DND-41 (cell line): ENCODE measurements around the gene CH25H.

Experiments
- ATAC-seq: fragments of 200-7000 bp; cut with Tn5 transposase; 3 replicates; pipeline ENCODE4 v1.9.1; 2021; ENCODE audit warnings: low read depth; ENCODE audit not compliant: insufficient read depth
- DNase-seq: peaks from one replicate; pipeline ENCODE4 v3.0.0-alpha.2; 2020
- H2AFZ ChIP-seq: 2 replicates; pipeline ENCODE4 v1.6.0; 2012; ENCODE audit warnings: low read depth, low read length
- H3K27ac ChIP-seq: 2 replicates; pipeline ENCODE4 v1.5.1; 2012; ENCODE audit warnings: low read length, inconsistent platforms
- H3K27me3 ChIP-seq: fragments of 200-600 bp; sonication (generic); 2 replicates; pipeline ENCODE4 v1.6.0; 2012; ENCODE audit warnings: low read length, mild to moderate bottlenecking, inconsistent platforms; ENCODE audit not compliant: insufficient read depth, poor library complexity
- H3K36me3 ChIP-seq: 2 replicates; pipeline ENCODE4 v1.5.1; 2012; ENCODE audit warnings: low read length, inconsistent platforms; ENCODE audit not compliant: insufficient read depth
- H3K4me1 ChIP-seq: 2 replicates; pipeline ENCODE4 v1.5.1; 2012; ENCODE audit warnings: mild to moderate bottlenecking, low read length; ENCODE audit not compliant: insufficient read depth
- H3K4me2 ChIP-seq: 2 replicates; pipeline ENCODE4 v1.6.0; 2012; ENCODE audit warnings: mild to moderate bottlenecking, moderate library complexity, low read length, inconsistent platforms; ENCODE audit not compliant: insufficient read depth
- H3K4me3 ChIP-seq, 2 experiments: fragments of 200-600 bp in 1 of 2; shearing (Covaris generic) in 1 of 2; 2 replicates each; pipeline ENCODE4 v1.5.1; 2012 to 2016; ENCODE audit warnings: inconsistent platforms in 2 of 2, low read length in 2 of 2, mild to moderate bottlenecking in 2 of 2, low read depth in 1 of 2, moderate library complexity in 1 of 2
- H3K79me2 ChIP-seq: 2 replicates; pipeline ENCODE4 v1.6.0; 2012; ENCODE audit warnings: low read length, inconsistent platforms; ENCODE audit not compliant: insufficient read depth
- H3K9ac ChIP-seq: 2 replicates; pipeline ENCODE4 v1.6.0; 2012; ENCODE audit warnings: low read depth, mild to moderate bottlenecking, inconsistent platforms, low read length, moderate library complexity
- H3K9me3 ChIP-seq: 2 replicates; pipeline ENCODE4 v1.5.1; 2012; ENCODE audit warnings: low read length, moderate library complexity, mild to moderate bottlenecking, inconsistent platforms; ENCODE audit not compliant: insufficient read depth, severe bottlenecking
- H4K20me1 ChIP-seq: 2 replicates; pipeline ENCODE4 v1.6.0; 2012; ENCODE audit warnings: low read length; ENCODE audit not compliant: insufficient read depth
- CTCF ChIP-seq: IDR thresholded peaks from 2 replicates; pipeline ENCODE4 v1.5.1; 2012; ENCODE audit warnings: borderline replicate concordance, low read length, moderate library complexity, mild to moderate bottlenecking; ENCODE audit not compliant: poor library complexity, severe bottlenecking; ENCODE audit errors: extremely low read depth
- EZH2 ChIP-seq: IDR thresholded peaks from 3 replicates; pipeline ENCODE4 v1.6.1; 2012; ENCODE audit warnings: borderline replicate concordance, low read depth, mild to moderate bottlenecking, moderate library complexity, low read length, inconsistent platforms; ENCODE audit not compliant: severe bottlenecking

CH25H gene

DNA sequence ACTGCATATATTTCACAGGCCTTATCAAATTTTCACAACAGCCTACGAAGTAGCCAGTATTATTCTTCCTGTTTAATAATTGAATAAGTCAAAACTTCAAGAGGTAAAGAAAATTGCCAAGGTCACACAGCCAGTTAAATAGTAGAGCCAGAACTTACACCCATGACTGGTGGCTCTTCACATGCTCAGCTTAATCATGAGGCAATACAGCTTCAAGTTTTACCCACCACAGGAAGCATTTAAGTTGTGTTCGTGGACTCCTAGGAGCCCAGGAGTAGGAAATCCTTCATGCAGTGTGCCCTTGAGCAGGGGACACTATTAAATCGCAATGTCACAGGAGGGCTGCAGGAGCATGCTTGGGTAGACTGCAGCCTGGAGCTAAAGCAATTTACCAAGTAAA lies 33.4 kb upstream of the CH25H start:
- Histone ChIP-seq H3K9ac (no peak overlapping the region), H3K27ac (no peak overlapping the region), H3K9me3 (no peaks in the 10 kb centered on the region), H3K27me3 (no peaks in the 10 kb centered on the region), H3K4me1 (no peaks in the 10 kb centered on the region), H4K20me1 (no peaks in the 10 kb centered on the region), H2AFZ (no peak overlapping the region), H3K4me2 (no peak overlapping the region), H3K36me3 (peaks cover 7% of the 10 kb centered on the region; the same call in 1 of the 2 replicates), H3K4me3 (no peak overlapping the region), H3K79me2 (no peaks in the 10 kb centered on the region)
- ATAC-seq (no peak), DNase-seq (no peak)
- TF ChIP-seq EZH2 (no peak), CTCF (no peak)

DNA sequence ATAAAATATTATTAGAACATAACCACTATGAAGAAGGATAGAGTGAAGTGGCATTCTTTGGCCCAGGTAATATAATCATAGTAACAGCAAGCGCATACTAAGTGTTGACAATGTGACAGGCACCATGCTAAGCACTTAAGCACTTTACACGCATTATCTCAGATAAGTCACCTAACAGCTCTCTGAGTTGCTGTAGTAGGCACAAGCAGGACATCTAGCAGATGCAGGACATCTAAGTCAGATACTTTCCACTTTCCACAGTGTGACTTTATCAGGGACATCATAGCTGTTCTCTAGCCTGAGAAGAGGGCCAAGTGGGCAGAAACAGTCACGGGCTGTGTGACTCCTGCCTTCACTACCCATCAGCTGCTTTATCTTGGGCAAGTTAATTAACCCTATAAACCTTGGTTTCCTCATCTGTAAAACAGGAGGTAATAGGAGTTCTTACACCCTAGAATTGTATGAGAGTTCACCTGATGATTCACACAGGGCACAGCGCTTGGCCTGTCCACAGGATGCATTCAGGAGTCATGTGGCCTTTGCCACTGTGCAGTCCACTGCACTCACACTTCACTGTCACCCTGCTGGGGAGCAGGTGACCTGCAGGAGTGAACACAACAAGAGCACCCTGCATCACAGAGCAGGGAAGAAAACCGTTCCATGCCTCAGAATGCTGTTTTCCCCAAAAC lies 32.0 kb upstream of the CH25H start:
- H3K4me2 ChIP-seq, result no peak overlapping the region
- no peak overlapping the region for H2AFZ ChIP-seq
- no peak overlapping the region for H3K27ac ChIP-seq
- H3K79me2 ChIP-seq, result no peaks in the 10 kb centered on the region
- H3K36me3 ChIP-seq, result peaks cover 7% of the 10 kb centered on the region; the same call in 1 of the 2 replicates
- no peak for DNase-seq
- H3K27me3 ChIP-seq, result no peaks in the 10 kb centered on the region
- TF ChIP-seq EZH2, result no peak
- no peak for TF ChIP-seq CTCF
- H3K9ac ChIP-seq, result no peak overlapping the region
- no peaks in the 10 kb centered on the region for H3K9me3 ChIP-seq
- no peak for ATAC-seq
- H3K4me1 ChIP-seq, result no peaks in the 10 kb centered on the region
- H3K4me3 ChIP-seq, result no peak overlapping the region
- H4K20me1 ChIP-seq, result no peaks in the 10 kb centered on the region

- no peak overlapping the region for H2AFZ ChIP-seq
- no peaks in the 10 kb centered on the region for H3K9me3 ChIP-seq
- H3K9ac ChIP-seq, result no peak overlapping the region
- H3K27me3 ChIP-seq, result no peaks in the 10 kb centered on the region
- ATAC-seq (no peak), DNase-seq (no peak)
- peaks cover 7% of the 10 kb centered on the region; the same call in 1 of the 2 replicates for H3K36me3 ChIP-seq
- H3K4me1 ChIP-seq, result no peaks in the 10 kb centered on the region
- H3K4me2 ChIP-seq, result no peak overlapping the region
- TF ChIP-seq EZH2 (no peak), CTCF (no peak)
- no peak overlapping the region for H3K27ac ChIP-seq
- no peak overlapping the region for H3K4me3 ChIP-seq
- H4K20me1 ChIP-seq, result no peaks in the 10 kb centered on the region
- no peaks in the 10 kb centered on the region for H3K79me2 ChIP-seq
These were observed 30.7 kb upstream of the CH25H start for GRCh38 chr10:89237849-89238248.
